Natural killer cell (primary cell): ENCODE results near the gene KXD1. TPM values are rescaled to one million over a fixed set of nuclear protein-coding genes. Genes with fewer than 3 reads are reported as not detected.

Experiments
- ATAC-seq, 3 donors: fragments of 150-1000 bp in 2 of 3; fragments of 200-7000 bp in 1 of 3; cut with Tn5 transposase; 1 replicate in 1 of 3; 2 replicates in 2 of 3; pipeline ENCODE4 v1.10.0; 2021; ENCODE audit warnings: mild to moderate bottlenecking in 2 of 3, moderate library complexity in 2 of 3
- DNase-seq, 2 donors: peaks; one replicate each; pipeline versions ENCODE4 v3.0.0 to v3.0.0-alpha.2; 2013 to 2021; ENCODE audit warnings: mixed read lengths in 1 of 2
- H3K27ac ChIP-seq: one replicate; pipeline ENCODE4 v1.5.1; 2013; ENCODE audit warnings: mild to moderate bottlenecking, low read length
- H3K27me3 ChIP-seq: one replicate; pipeline ENCODE4 v1.6.1; 2013; ENCODE audit warnings: low read length; ENCODE audit not compliant: control insufficient read depth, insufficient read depth
- H3K36me3 ChIP-seq: one replicate; pipeline ENCODE4 v1.6.1; 2013; ENCODE audit warnings: low read length; ENCODE audit not compliant: control insufficient read depth, insufficient read depth
- H3K4me1 ChIP-seq: one replicate; pipeline ENCODE4 v1.6.1; 2013; ENCODE audit warnings: low read length; ENCODE audit not compliant: control insufficient read depth, insufficient read depth
- H3K4me3 ChIP-seq: one replicate; pipeline ENCODE4 v1.5.1; 2013; ENCODE audit warnings: low read length
- H3K9me3 ChIP-seq: one replicate; pipeline ENCODE4 v1.6.1; 2013; ENCODE audit warnings: low read length; ENCODE audit not compliant: control insufficient read depth, insufficient read depth
- H3K27ac Mint-ChIP-seq, 2 donors: one replicate each; pipeline ENCODE4 v1.8.0; 2022; ENCODE audit warnings: mild to moderate bottlenecking in 2 of 2, mixed read lengths in 2 of 2, moderate library complexity in 1 of 2
- H3K27me3 Mint-ChIP-seq, 2 donors: one replicate each; pipeline ENCODE4 v1.8.0; 2022; ENCODE audit warnings: low read depth in 2 of 2, mixed read lengths in 2 of 2
- H3K36me3 Mint-ChIP-seq: one replicate; pipeline ENCODE4 v1.8.0; 2022; ENCODE audit warnings: mixed read lengths
- H3K4me1 Mint-ChIP-seq, 2 donors: one replicate each; pipeline ENCODE4 v1.8.0; 2022; ENCODE audit warnings: mixed read lengths in 2 of 2
- H3K4me3 Mint-ChIP-seq: one replicate; pipeline ENCODE4 v1.8.0; 2022; ENCODE audit warnings: mild to moderate bottlenecking, moderate library complexity, mixed read lengths
- H3K9me3 Mint-ChIP-seq, 2 donors: one replicate each; pipeline ENCODE4 v1.8.0; 2022; ENCODE audit warnings: mixed read lengths in 2 of 2
- WGBS: methylation state at CpG from one replicate; pipeline ENCODE4 v1.1.7; 2013; ENCODE audit warnings: missing lambda C conversion rate; ENCODE audit not compliant: insufficient coverage; 5-methylcytosine and 5-hydroxymethylcytosine counted together
- intact Hi-C: fragments of 100-400 bp; cut with micrococcal nuclease; formaldehyde crosslinking; loops from one replicate; pipeline ENCODE4 v1.14.2; 2022
- total RNA-seq, 4 donors: library from RNA; stranded (reverse); fragments of 120-200 nt in 1 of 4; gene quantifications; one replicate each; pipeline versions ENCODE4 v1.2.3 to v1.2.4, GENCODE V29; 2013 to 2022
- TF ChIP-seq, protein P1 (sequence below): fragments of 200-600 bp; IDR thresholded peaks from one replicate; pipeline ENCODE4 v1.8.0; 2022; ENCODE audit warnings: antibody characterized with exemption

The KXD1 gene
- total RNA-seq, 3 donors from 2014 or later (not counting 1 experiment from before 2014, with no cell fraction given) = 83.2 to 88.8 (median 86.9) TPM

DNA sequence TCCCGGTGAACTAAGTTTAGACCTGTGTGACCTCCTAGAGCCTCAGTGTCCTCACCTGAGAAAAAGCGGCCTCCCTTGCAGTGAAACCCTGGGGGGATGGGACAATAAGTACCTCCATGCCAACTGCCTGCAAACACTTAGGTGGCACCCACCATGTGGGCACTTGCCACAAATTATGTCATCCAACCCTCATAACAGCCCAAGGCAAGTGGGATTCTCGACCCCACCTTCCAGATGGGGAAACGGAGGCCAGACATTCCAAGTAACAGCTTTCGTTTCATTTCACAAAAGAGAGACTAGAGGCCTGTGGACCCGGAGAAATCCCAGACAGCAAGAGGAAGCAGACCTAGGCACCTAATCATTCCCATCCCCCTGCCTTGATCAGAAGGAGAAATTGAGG is 37.8 kb downstream of the KXD1 start:
- ATAC-seq (no peak), DNase-seq (no peak)
- no peak overlapping the region for H3K27ac Mint-ChIP-seq

DNA sequence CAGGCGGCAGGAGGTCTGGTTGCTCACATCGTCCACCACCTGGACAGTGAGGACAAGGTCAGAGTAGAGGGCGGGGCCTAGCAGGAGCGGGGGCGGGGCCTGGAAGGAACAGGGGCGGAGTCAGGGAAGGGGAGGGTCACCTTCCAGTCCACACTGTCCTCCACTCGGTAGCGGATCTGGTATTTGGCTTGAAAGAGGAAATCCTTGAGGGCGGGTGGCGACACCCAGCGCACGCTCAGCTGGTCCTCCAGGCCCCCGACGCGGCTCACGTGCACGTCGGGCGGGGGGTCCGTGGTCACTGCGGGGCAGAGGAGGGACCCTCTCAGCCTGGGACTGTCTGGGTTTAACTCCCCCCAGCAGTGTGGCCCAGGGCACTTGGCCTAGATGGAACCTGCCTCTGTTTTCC is 39.1 kb downstream of the KXD1 start:
- Mint-ChIP-seq H3K4me3 (no peak overlapping the region), H3K4me1 (peaks cover 5 to 21% of the 10 kb centered on the region in 2 donors), H3K9me3 (no peaks in the 10 kb centered on the region), H3K27ac (no peak overlapping the region), H3K27me3 (peaks cover 0 to 4% of the 10 kb centered on the region in 2 donors), H3K36me3 (no peaks in the 10 kb centered on the region)
- DNase-seq (no peak), ATAC-seq (peak in 2 of 3 donors; percentile 26 to 36)
- H3K36me3 ChIP-seq = no peaks in the 10 kb centered on the region
- no peak overlapping the region for H3K4me3 ChIP-seq
- H3K27me3 ChIP-seq = peaks cover 13% of the 10 kb centered on the region
- H3K4me1 ChIP-seq = peaks cover 27% of the 10 kb centered on the region
- 21% methylated on average over 20 of the region's 21 CpGs for WGBS
- no peaks in the 10 kb centered on the region for H3K9me3 ChIP-seq
- H3K27ac ChIP-seq = no peak overlapping the region
- TF ChIP-seq, protein P1, sequence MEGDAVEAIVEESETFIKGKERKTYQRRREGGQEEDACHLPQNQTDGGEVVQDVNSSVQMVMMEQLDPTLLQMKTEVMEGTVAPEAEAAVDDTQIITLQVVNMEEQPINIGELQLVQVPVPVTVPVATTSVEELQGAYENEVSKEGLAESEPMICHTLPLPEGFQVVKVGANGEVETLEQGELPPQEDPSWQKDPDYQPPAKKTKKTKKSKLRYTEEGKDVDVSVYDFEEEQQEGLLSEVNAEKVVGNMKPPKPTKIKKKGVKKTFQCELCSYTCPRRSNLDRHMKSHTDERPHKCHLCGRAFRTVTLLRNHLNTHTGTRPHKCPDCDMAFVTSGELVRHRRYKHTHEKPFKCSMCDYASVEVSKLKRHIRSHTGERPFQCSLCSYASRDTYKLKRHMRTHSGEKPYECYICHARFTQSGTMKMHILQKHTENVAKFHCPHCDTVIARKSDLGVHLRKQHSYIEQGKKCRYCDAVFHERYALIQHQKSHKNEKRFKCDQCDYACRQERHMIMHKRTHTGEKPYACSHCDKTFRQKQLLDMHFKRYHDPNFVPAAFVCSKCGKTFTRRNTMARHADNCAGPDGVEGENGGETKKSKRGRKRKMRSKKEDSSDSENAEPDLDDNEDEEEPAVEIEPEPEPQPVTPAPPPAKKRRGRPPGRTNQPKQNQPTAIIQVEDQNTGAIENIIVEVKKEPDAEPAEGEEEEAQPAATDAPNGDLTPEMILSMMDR = no peak
- intact Hi-C loops = no loop called here

More for the DNA sequence above, 37.8 kb downstream of the KXD1 start:
- Mint-ChIP-seq H3K4me3 (peak overlapping the region; percentile 37), H3K9me3 (no peaks in the 10 kb centered on the region), H3K4me1 (peaks cover 5 to 25% of the 10 kb centered on the region in 2 donors), H3K27me3 (no peaks in the 10 kb centered on the region), H3K36me3 (no peaks in the 10 kb centered on the region)
- no peak overlapping the region for H3K27ac ChIP-seq
- peaks cover 12% of the 10 kb centered on the region for H3K27me3 ChIP-seq
- no peak overlapping the region for H3K4me3 ChIP-seq
- TF ChIP-seq, protein P1 = no peak
- H3K9me3 ChIP-seq = no peaks in the 10 kb centered on the region
- WGBS = 86% methylated on average over 6 of the region's 6 CpGs
- intact Hi-C loops = loop anchor here (1.0 kb wide), 1 partner anchor 252 kb away; no protein-coding TSS in a partner anchor
- peaks cover 30% of the 10 kb centered on the region for H3K4me1 ChIP-seq
- peaks cover 4% of the 10 kb centered on the region for H3K36me3 ChIP-seq

DNA sequence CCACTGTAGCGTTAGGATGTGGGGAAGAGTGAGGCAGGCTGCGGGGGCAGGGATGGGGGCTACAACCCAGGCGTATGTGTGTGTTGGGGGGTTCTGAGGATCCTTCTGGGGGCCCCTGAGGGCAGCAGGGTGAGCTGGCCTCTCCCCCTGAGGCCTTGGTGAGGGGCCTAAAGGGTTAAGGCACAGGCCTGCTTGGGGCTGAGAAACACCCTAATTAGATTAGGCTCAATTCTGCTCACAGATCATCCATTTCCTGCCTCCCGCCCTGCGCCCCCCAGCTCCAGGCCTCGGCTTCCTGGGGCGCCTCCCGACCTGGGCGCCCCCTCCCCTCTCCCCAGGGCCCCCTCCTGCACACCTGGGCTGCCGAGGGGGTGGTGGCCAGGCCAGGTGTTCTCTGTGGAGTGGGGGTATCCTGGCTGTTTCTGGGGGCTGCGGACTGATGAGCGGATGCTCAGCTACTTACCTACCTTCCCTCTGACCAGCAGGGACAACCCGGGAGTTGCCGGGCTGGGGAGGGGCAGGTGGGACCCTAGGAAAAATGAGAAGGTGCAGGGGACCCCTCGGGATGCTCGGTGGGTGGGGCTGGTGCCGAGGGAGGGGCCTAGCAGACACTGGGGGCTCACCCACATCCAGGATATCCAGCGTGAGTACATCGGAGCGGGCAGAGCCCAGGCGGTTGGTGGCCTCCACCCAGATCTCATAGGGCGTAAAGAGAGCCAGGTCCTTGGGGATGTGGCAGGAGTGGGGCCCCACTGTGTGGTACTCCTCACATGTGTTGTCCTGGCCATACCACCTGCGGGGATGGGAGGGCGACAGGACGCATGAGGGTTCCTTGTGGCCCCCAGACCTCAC is 40.4 kb downstream of the KXD1 start:
- intact Hi-C loops = no loop called here
- Mint-ChIP-seq H3K27ac (no peak overlapping the region), H3K9me3 (no peaks in the 10 kb centered on the region), H3K4me3 (no peak overlapping the region), H3K4me1 (peaks cover 5 to 23% of the 10 kb centered on the region in 2 donors), H3K36me3 (no peaks in the 10 kb centered on the region), H3K27me3 (peaks cover 4 to 10% of the 10 kb centered on the region in 2 donors)
- TF ChIP-seq, protein P1 = no peak
- Histone ChIP-seq H3K9me3 (no peaks in the 10 kb centered on the region), H3K27me3 (peaks cover 19% of the 10 kb centered on the region), H3K4me1 (peaks cover 27% of the 10 kb centered on the region), H3K27ac (no peak overlapping the region), H3K36me3 (no peaks in the 10 kb centered on the region), H3K4me3 (no peak overlapping the region)
- DNase-seq (no peak), ATAC-seq (no peak)
- WGBS = 58% methylated on average over 19 of the region's 25 CpGs
